Measurements from ENCODE around the gene CLOCK. TPM values are rescaled to one million over a fixed set of nuclear protein-coding genes. Genes with fewer than 3 reads are reported as not detected.

CLOCK gene
- total and polyA plus RNA-seq, 2 of the 8 experiments (the other 6 are each of a cell fraction or from before 2014, with no cell fraction given): 7.7 to 24.2 TPM

- TF ChIP-seq SP1 (IDR thresholded peaks at IDR 0.05; ENCODE audit: low read depth, low read length) (no peak), HDAC6 (IDR thresholded peaks at IDR 0.05; ENCODE audit: low read depth, low read length) (no peak), CHD1 (IDR thresholded peaks at IDR 0.05; ENCODE audit: low read depth, low read length) (no peak), JUN (IDR thresholded peaks at IDR 0.05; ENCODE audit: low read depth, low read length) (no peak), EP300 (IDR thresholded peaks at IDR 0.05; ENCODE audit: borderline replicate concordance in 1 of 2, low read depth in 2 of 2, low read length in 2 of 2) (no peak)
- TF ChIP-seq, protein P1, sequence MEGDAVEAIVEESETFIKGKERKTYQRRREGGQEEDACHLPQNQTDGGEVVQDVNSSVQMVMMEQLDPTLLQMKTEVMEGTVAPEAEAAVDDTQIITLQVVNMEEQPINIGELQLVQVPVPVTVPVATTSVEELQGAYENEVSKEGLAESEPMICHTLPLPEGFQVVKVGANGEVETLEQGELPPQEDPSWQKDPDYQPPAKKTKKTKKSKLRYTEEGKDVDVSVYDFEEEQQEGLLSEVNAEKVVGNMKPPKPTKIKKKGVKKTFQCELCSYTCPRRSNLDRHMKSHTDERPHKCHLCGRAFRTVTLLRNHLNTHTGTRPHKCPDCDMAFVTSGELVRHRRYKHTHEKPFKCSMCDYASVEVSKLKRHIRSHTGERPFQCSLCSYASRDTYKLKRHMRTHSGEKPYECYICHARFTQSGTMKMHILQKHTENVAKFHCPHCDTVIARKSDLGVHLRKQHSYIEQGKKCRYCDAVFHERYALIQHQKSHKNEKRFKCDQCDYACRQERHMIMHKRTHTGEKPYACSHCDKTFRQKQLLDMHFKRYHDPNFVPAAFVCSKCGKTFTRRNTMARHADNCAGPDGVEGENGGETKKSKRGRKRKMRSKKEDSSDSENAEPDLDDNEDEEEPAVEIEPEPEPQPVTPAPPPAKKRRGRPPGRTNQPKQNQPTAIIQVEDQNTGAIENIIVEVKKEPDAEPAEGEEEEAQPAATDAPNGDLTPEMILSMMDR (IDR thresholded peaks at IDR 0.05; ENCODE audit: control extremely low read depth in 1 of 3, insufficient read depth in 1 of 3, low read depth in 1 of 3, low read length in 3 of 3): no peak
These were observed 27.5 kb upstream of the CLOCK start (continued) for GRCh38 chr4:55574252-55574651.

Measured in H1 (cell line).